Vagina (tissue), 2 donors: ENCODE data around the gene HPF1. TPM values are rescaled to one million over a fixed set of nuclear protein-coding genes. Genes with fewer than 3 reads are reported as not detected.
"Not testable (repeated sequence)": the region's sequence is repeated elsewhere in the genome, so short reads cannot be mapped to it uniquely, and the experiment has no call there.

Experiments used
- DNase-seq, 2 donors: peaks; one replicate each; pipeline ENCODE4 v3.0.0-alpha.2; 2017; ENCODE audit errors: extremely low spot score in 2 of 2
- H3K27ac ChIP-seq: fragments of 200-600 bp; sonication (generic); one replicate; pipeline ENCODE4 v1.5.1; 2019
- H3K27me3 ChIP-seq: fragments of 200-600 bp; sonication (generic); one replicate; pipeline ENCODE4 v1.5.1; 2019
- H3K36me3 ChIP-seq, 2 donors: fragments of 200-600 bp; sonication (generic); one replicate each; pipeline ENCODE4 v1.5.1; 2017 to 2019
- H3K4me1 ChIP-seq: fragments of 200-600 bp; sonication (generic); one replicate; pipeline ENCODE4 v1.5.1; 2019
- H3K4me3 ChIP-seq, 2 donors: fragments of 200-600 bp; sonication (generic); 1 replicate in 1 of 2; 2 replicates in 1 of 2; pipeline ENCODE4 v1.5.1; 2016 to 2019
- H3K9me3 ChIP-seq: fragments of 200-600 bp; sonication (generic); one replicate; pipeline ENCODE4 v1.5.1; 2019
- CTCF ChIP-seq, 3 experiments: fragments of 450-650 bp in 2 of 3; fragments of 200-600 bp in 1 of 3; sonication (generic) in 1 of 3; IDR thresholded peaks; one replicate each; pipeline ENCODE4 v1.5.1; 2017 to 2019; ENCODE audit warnings: antibody characterized with exemption in 3 of 3, mild to moderate bottlenecking in 2 of 3, moderate library complexity in 2 of 3
- POLR2A ChIP-seq, 2 donors: fragments of 450-650 bp; IDR thresholded peaks; one replicate each; pipeline ENCODE4 v1.6.1; 2017; ENCODE audit warnings: antibody characterized with exemption in 2 of 2, mild to moderate bottlenecking in 2 of 2, moderate library complexity in 2 of 2
- POLR2AphosphoS5 ChIP-seq, 2 donors: sonication (generic); formaldehyde crosslinking; IDR thresholded peaks; one replicate each; pipeline ENCODE4 v1.9.0; 2017; ENCODE audit warnings: antibody characterized with exemption in 2 of 2, mild to moderate bottlenecking in 2 of 2, low read depth in 1 of 2; ENCODE audit not compliant: insufficient read depth in 1 of 2
- intact Hi-C: fragments of 100-400 bp; cut with DNase I; formaldehyde crosslinking; loops from one replicate; pipeline ENCODE4 v1.15.1; 2023
- total RNA-seq: library from RNA; depleted of rRNA; stranded (reverse); fragments of >200 nt; gene quantifications from one replicate; pipeline ENCODE4 v1.2.3, GENCODE V29; 2016

The HPF1 gene
- total RNA-seq = 15.2 TPM

GRCh38 chr4:169757575-169758184 lies at the start of gene HPF1:
HPF1 (minus strand) TSS chr4:169757944; CDS start chr4:169757877, 67 bp downstream.
- TF ChIP-seq CTCF (IDR thresholded peaks at IDR 0.05) (peak in 1 of 3 experiments; percentile 2), POLR2A (IDR thresholded peaks at IDR 0.05) (peak in 1 of 2 donors; percentile 37), POLR2AphosphoS5 (IDR thresholded peaks at IDR 0.05; ENCODE audit: insufficient read depth in 1 of 2, low read depth in 1 of 2) (peak; percentile 86 to 92)
- Histone ChIP-seq H3K9me3 (no peaks in the 10 kb centered on the region), H3K27me3 (no peaks in the 10 kb centered on the region), H3K27ac (peak within 1 kb of the TSS; percentile 72), H3K4me1 (peaks cover 23% of the 10 kb centered on the region), H3K36me3 (no peaks in the 10 kb centered on the region), H3K4me3 (peak within 1 kb of the TSS; percentile 48 to 92)
- no peak for DNase-seq
- intact Hi-C loops = no loop called here

GRCh38 chr4:169806770-169807169 lies 49.0 kb upstream of the HPF1 start:
- H3K4me3 ChIP-seq, H3K4me1 ChIP-seq, H3K9me3 ChIP-seq, H3K36me3 ChIP-seq, H3K27ac ChIP-seq, intact Hi-C loops, DNase-seq, H3K27me3 ChIP-seq: not testable (repeated sequence)

- Histone ChIP-seq H3K9me3 (no peaks in the 10 kb centered on the region), H3K4me1 (no peaks in the 10 kb centered on the region), H3K27ac (no peak overlapping the region), H3K36me3 (no peaks in the 10 kb centered on the region), H3K4me3 (no peak overlapping the region), H3K27me3 (no peaks in the 10 kb centered on the region)
- no peak for DNase-seq
- intact Hi-C loops = no loop called here
- no peak for TF ChIP-seq CTCF (IDR thresholded peaks at IDR 0.05)
- no peak for TF ChIP-seq POLR2AphosphoS5 (IDR thresholded peaks at IDR 0.05; ENCODE audit: insufficient read depth in 1 of 2, low read depth in 1 of 2)
- TF ChIP-seq POLR2A (IDR thresholded peaks at IDR 0.05) = no peak
Measured at GRCh38 chr4:169803413-169803812, 45.7 kb upstream of the HPF1 start.

- Histone ChIP-seq H3K27ac (no peak overlapping the region), H3K9me3 (no peaks in the 10 kb centered on the region), H3K4me3 (no peak overlapping the region), H3K4me1 (no peaks in the 10 kb centered on the region), H3K36me3 (no peaks in the 10 kb centered on the region), H3K27me3 (no peaks in the 10 kb centered on the region)
- TF ChIP-seq CTCF (IDR thresholded peaks at IDR 0.05) (no peak), POLR2A (IDR thresholded peaks at IDR 0.05) (no peak), POLR2AphosphoS5 (IDR thresholded peaks at IDR 0.05; ENCODE audit: insufficient read depth in 1 of 2, low read depth in 1 of 2) (no peak)
- no peak for DNase-seq
- intact Hi-C loops = no loop called here
Measured at GRCh38 chr4:169802873-169803272, 45.1 kb upstream of the HPF1 start.

- H3K27ac ChIP-seq = no peak overlapping the region
- H3K36me3 ChIP-seq = no peaks in the 10 kb centered on the region
- no peaks in the 10 kb centered on the region for H3K4me1 ChIP-seq
- intact Hi-C loops = no loop called here
- H3K9me3 ChIP-seq = no peaks in the 10 kb centered on the region
- no peaks in the 10 kb centered on the region for H3K27me3 ChIP-seq
- H3K4me3 ChIP-seq = no peak overlapping the region
- TF ChIP-seq CTCF (IDR thresholded peaks at IDR 0.05) (no peak), POLR2AphosphoS5 (IDR thresholded peaks at IDR 0.05; ENCODE audit: insufficient read depth in 1 of 2, low read depth in 1 of 2) (no peak), POLR2A (IDR thresholded peaks at IDR 0.05) (no peak)
- DNase-seq = no peak
Measured at GRCh38 chr4:169800541-169800940, 42.8 kb upstream of the HPF1 start.
